Hippocampal formation (tissue), 2 donors: Measurements from ENCODE around the gene NR3C1.

Source experiments
- DNase-seq, 2 donors: peaks; one replicate each; lab custom pipeline; 2025; lab: John Stamatoyannopoulos, UW

Gene NR3C1

GRCh38 chr5:143261748-143262392, 141.6 kb downstream of the NR3C1 start:
- DNase-seq, result no peak

GRCh38 chr5:143259254-143259605, 144.3 kb downstream of the NR3C1 start:
- no peak for DNase-seq

GRCh38 chr5:143258559-143259253, 144.8 kb downstream of the NR3C1 start:
- DNase-seq, result no peak

GRCh38 chr5:143254819-143255218, 148.7 kb downstream of the NR3C1 start:
- no peak for DNase-seq

- no peak for DNase-seq
These were observed 151.5 kb downstream of the NR3C1 start for GRCh38 chr5:143251946-143252345.

GRCh38 chr5:143251190-143251589, 152.3 kb downstream of the NR3C1 start:
- no peak for DNase-seq

GRCh38 chr5:143249851-143250250, 153.6 kb downstream of the NR3C1 start:
- DNase-seq, result no peak

- no peak for DNase-seq
These were observed 154.5 kb downstream of the NR3C1 start for GRCh38 chr5:143248822-143249579.

GRCh38 chr5:143248391-143248790, 155.1 kb downstream of the NR3C1 start:
- no peak for DNase-seq

- no peak for DNase-seq
These were observed 156.2 kb downstream of the NR3C1 start for GRCh38 chr5:143247134-143247815.

GRCh38 chr5:143245929-143246561, 157.4 kb downstream of the NR3C1 start:
- peak in 1 of 2 donors; percentile 32 for DNase-seq

GRCh38 chr5:143244990-143245389, 158.5 kb downstream of the NR3C1 start:
- no peak for DNase-seq

- DNase-seq, result no peak
These were observed 159.3 kb downstream of the NR3C1 start for GRCh38 chr5:143244000-143244736.

- no peak for DNase-seq
These were observed 160.4 kb downstream of the NR3C1 start for GRCh38 chr5:143243103-143243502.

GRCh38 chr5:143241892-143242291, 161.6 kb downstream of the NR3C1 start:
- no peak for DNase-seq

- no peak for DNase-seq
These were observed 163.5 kb downstream of the NR3C1 start for GRCh38 chr5:143239882-143240518.

GRCh38 chr5:143238620-143239019, 164.9 kb downstream of the NR3C1 start:
- DNase-seq, result no peak

GRCh38 chr5:143237664-143238063, 165.8 kb downstream of the NR3C1 start:
- no peak for DNase-seq

GRCh38 chr5:143236682-143237081, 166.8 kb downstream of the NR3C1 start:
- no peak for DNase-seq

GRCh38 chr5:143235423-143235822, 168.1 kb downstream of the NR3C1 start:
- no peak for DNase-seq
